ENCODE data around the gene FGFR1OP2. TPM values are rescaled to one million over a fixed set of nuclear protein-coding genes. Genes with fewer than 3 reads are reported as not detected.

FGFR1OP2 gene
- total RNA-seq, 1 donor from 2014 or later, result 77.0 TPM

DNA sequence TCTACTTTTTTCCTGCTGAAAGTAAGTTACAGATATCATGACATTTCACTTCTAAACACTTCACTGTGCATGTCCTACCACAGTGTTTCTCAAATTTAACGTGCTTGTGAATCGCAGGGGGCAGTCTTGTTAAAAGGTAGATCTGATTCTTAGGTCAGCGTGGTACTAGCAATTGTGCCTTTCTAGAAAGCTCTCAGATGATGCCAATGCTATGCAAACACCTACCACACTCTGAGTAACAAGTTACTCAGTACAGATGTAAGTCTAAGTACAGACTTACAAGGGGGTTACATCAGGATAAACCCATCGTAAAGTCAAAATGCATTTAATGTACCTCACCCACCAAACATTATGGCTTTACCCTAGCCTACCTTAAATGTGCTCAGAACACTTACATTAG lies 53.6 kb downstream of the FGFR1OP2 start:
- Mint-ChIP-seq H3K4me3 (ENCODE audit: low read depth) (no peak overlapping the region), H3K4me1 (ENCODE audit: low read depth) (peaks cover 2% of the 10 kb centered on the region), H3K36me3 (ENCODE audit: insufficient read depth) (peaks cover 20% of the 10 kb centered on the region), H3K9me3 (ENCODE audit: low read depth) (no peaks in the 10 kb centered on the region), H3K27ac (no peak overlapping the region), H3K27me3 (no peaks in the 10 kb centered on the region)
- TF ChIP-seq CTCF (IDR thresholded peaks at IDR 0.05; ENCODE audit: unreplicated experiment), result no peak
- DNase-seq (ENCODE audit: low spot score, unreplicated experiment), result no peak

DNA sequence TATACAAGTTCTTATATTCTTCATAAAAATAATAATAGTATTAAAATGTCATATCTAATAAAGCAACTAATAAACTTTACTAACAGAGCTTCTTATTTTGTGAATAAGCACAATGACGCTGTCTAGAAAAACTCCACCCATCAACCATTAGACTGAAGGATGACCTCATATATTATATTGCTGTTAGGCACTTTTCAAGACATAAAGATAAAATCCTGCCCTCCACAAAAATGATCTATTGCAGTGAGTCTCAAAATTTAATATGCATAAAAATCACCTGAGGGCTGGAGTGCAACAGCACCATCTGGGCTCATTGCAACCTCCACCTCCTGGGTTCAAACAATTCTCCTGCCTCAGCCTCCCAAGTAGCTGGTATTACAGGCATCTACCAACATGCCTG lies 55.8 kb downstream of the FGFR1OP2 start:
- H3K27me3 Mint-ChIP-seq, result no peaks in the 10 kb centered on the region
- no peak overlapping the region for H3K27ac Mint-ChIP-seq
- peaks cover 2% of the 10 kb centered on the region for H3K4me1 Mint-ChIP-seq (ENCODE audit: low read depth)
- H3K9me3 Mint-ChIP-seq (ENCODE audit: low read depth), result no peaks in the 10 kb centered on the region
- TF ChIP-seq CTCF (IDR thresholded peaks at IDR 0.05; ENCODE audit: unreplicated experiment), result no peak
- DNase-seq (ENCODE audit: low spot score, unreplicated experiment), result no peak
- H3K36me3 Mint-ChIP-seq (ENCODE audit: insufficient read depth), result peaks cover 21% of the 10 kb centered on the region
- no peak overlapping the region for H3K4me3 Mint-ChIP-seq (ENCODE audit: low read depth)

DNA sequence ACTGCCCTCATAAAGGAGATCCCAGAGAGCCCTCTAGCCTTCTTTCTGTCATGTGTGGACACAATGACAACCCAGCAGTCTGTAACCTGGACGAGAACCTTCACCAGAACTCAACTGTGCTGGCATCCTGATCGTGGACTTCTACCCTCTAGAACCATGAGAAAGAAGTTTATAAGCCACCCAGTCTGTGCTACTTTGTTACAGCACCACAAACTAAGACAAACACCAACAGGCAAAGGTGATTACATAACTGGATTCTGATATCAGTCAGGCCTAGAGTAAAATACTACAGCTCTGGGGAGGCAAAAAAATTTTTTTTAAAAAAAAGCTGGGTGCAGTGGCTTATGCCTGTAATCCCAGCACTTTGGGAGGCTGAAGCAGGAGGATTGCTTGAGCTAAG lies 57.4 kb downstream of the FGFR1OP2 start:
- Mint-ChIP-seq H3K4me3 (ENCODE audit: low read depth) (no peak overlapping the region), H3K27me3 (no peaks in the 10 kb centered on the region), H3K4me1 (ENCODE audit: low read depth) (no peaks in the 10 kb centered on the region), H3K9me3 (ENCODE audit: low read depth) (no peaks in the 10 kb centered on the region), H3K27ac (no peak overlapping the region), H3K36me3 (ENCODE audit: insufficient read depth) (peaks cover 17% of the 10 kb centered on the region)
- no peak for TF ChIP-seq CTCF (IDR thresholded peaks at IDR 0.05; ENCODE audit: unreplicated experiment)
- no peak for DNase-seq (ENCODE audit: low spot score, unreplicated experiment)

GRCh38 chr12:26997003-26997402 lies 58.7 kb downstream of the FGFR1OP2 start:
- no peak for DNase-seq (ENCODE audit: low spot score, unreplicated experiment)
- TF ChIP-seq CTCF (IDR thresholded peaks at IDR 0.05; ENCODE audit: unreplicated experiment), result no peak
- Mint-ChIP-seq H3K4me1 (ENCODE audit: low read depth) (no peaks in the 10 kb centered on the region), H3K27me3 (no peaks in the 10 kb centered on the region), H3K36me3 (ENCODE audit: insufficient read depth) (peaks cover 18% of the 10 kb centered on the region), H3K4me3 (ENCODE audit: low read depth) (no peak overlapping the region), H3K27ac (no peak overlapping the region), H3K9me3 (ENCODE audit: low read depth) (no peaks in the 10 kb centered on the region)

- Mint-ChIP-seq H3K36me3 (ENCODE audit: insufficient read depth) (peaks cover 11% of the 10 kb centered on the region), H3K9me3 (ENCODE audit: low read depth) (no peaks in the 10 kb centered on the region), H3K27ac (no peak overlapping the region), H3K4me1 (ENCODE audit: low read depth) (peaks cover 4% of the 10 kb centered on the region), H3K4me3 (ENCODE audit: low read depth) (no peak overlapping the region), H3K27me3 (no peaks in the 10 kb centered on the region)
- DNase-seq (ENCODE audit: low spot score, unreplicated experiment), result no peak
- no peak for TF ChIP-seq CTCF (IDR thresholded peaks at IDR 0.05; ENCODE audit: unreplicated experiment)
Observed at GRCh38 chr12:27000961-27001360, 62.7 kb downstream of the FGFR1OP2 start.
